Gastroesophageal sphincter (tissue), 4 donors: ENCODE measurements around the gene TMEM163. TPM values are rescaled to one million over a fixed set of nuclear protein-coding genes. Genes with fewer than 3 reads are reported as not detected.

Source experiments
- ATAC-seq: fragments of 150-250 bp; one replicate; pipeline ENCODE4 v1.9.1; 2016; ENCODE audit warnings: mild to moderate bottlenecking, moderate library complexity
- H3K27ac ChIP-seq, 4 donors: fragments of 200-600 bp; sonication (generic) in 3 of 4; 1 replicate in 3 of 4; 2 replicates in 1 of 4; pipeline ENCODE4 v1.5.1; 2016 to 2019
- H3K27me3 ChIP-seq: fragments of 200-600 bp; sonication (generic); one replicate; pipeline ENCODE4 v1.5.1; 2019
- H3K36me3 ChIP-seq, 2 donors: fragments of 200-600 bp; sonication (generic); one replicate each; pipeline ENCODE4 v1.5.1; 2019; ENCODE audit warnings: control low read depth in 1 of 2
- H3K4me1 ChIP-seq, 3 donors: fragments of 200-600 bp; sonication (generic); 1 replicate in 2 of 3; 2 replicates in 1 of 3; pipeline ENCODE4 v1.5.1; 2016 to 2019; ENCODE audit warnings: control low read depth in 2 of 3
- H3K4me3 ChIP-seq, 2 donors: fragments of 200-600 bp; sonication (generic); one replicate each; pipeline ENCODE4 v1.5.1; 2019; ENCODE audit warnings: mild to moderate bottlenecking in 1 of 2, moderate library complexity in 1 of 2
- H3K9me3 ChIP-seq, 3 donors: fragments of 200-600 bp; sonication (generic); one replicate each; pipeline ENCODE4 v1.5.1; 2017 to 2019; ENCODE audit warnings: control low read depth in 2 of 3
- EP300 ChIP-seq: sonication (generic); formaldehyde crosslinking; IDR thresholded peaks from one replicate; pipeline ENCODE4 v1.6.1; 2017; ENCODE audit warnings: antibody characterized with exemption, mild to moderate bottlenecking
- POLR2A ChIP-seq, 2 donors: fragments of 450-650 bp; IDR thresholded peaks; one replicate each; pipeline ENCODE4 v1.6.1; 2017; ENCODE audit warnings: antibody characterized with exemption in 2 of 2, mild to moderate bottlenecking in 2 of 2, moderate library complexity in 1 of 2
- POLR2AphosphoS5 ChIP-seq: sonication (generic); formaldehyde crosslinking; IDR thresholded peaks from one replicate; pipeline ENCODE4 v1.6.1; 2017; ENCODE audit warnings: antibody characterized with exemption
- WGBS, 2 donors: methylation state at CpG; one replicate each; pipeline ENCODE4 v1.1.5; 2018; ENCODE audit warnings: low coverage in 1 of 2; 5-methylcytosine and 5-hydroxymethylcytosine counted together
- total RNA-seq, 4 donors: library from RNA; depleted of rRNA; stranded (reverse); fragments of >200 nt; gene quantifications; one replicate each; pipeline ENCODE4 v1.1.0, GENCODE V29; 2016
- TF ChIP-seq, protein P1 (sequence below), 4 experiments: fragments of 200-600 bp in 2 of 4; fragments of 450-650 bp in 2 of 4; sonication (generic) in 1 of 4; IDR thresholded peaks; one replicate each; pipeline ENCODE4 v1.5.1; 2017 to 2019; ENCODE audit warnings: antibody characterized with exemption in 4 of 4, mild to moderate bottlenecking in 2 of 4, moderate library complexity in 2 of 4

TMEM163 gene
- total RNA-seq, 4 donors from 2014 or later, result 0.27 to 2.5 (median 0.60) TPM

DNA sequence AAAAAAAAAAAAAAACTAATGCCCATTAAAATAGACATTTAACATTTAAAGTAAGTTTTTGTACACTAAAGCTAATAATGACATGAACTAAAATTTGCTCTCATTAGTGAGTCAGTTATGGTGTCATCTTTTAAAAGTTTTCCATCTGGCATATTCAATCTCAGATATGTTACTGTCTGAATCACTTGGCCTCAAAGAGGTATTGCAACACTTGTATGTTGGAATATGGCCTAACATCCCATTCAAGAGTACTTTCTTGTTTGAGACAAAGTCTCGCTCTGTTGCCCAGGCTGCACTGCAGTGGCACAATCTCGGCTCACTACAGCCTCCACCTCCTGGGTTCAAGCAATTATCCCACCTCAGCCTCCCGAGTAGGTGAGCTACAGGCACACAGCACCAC lies 169.7 kb downstream of the TMEM163 start:
- Histone ChIP-seq H3K27ac (no peak overlapping the region), H3K27me3 (no peaks in the 10 kb centered on the region), H3K36me3 (no peaks in the 10 kb centered on the region), H3K9me3 (no peaks in the 10 kb centered on the region), H3K4me3 (no peak overlapping the region), H3K4me1 (no peaks in the 10 kb centered on the region)
- TF ChIP-seq, protein P1, sequence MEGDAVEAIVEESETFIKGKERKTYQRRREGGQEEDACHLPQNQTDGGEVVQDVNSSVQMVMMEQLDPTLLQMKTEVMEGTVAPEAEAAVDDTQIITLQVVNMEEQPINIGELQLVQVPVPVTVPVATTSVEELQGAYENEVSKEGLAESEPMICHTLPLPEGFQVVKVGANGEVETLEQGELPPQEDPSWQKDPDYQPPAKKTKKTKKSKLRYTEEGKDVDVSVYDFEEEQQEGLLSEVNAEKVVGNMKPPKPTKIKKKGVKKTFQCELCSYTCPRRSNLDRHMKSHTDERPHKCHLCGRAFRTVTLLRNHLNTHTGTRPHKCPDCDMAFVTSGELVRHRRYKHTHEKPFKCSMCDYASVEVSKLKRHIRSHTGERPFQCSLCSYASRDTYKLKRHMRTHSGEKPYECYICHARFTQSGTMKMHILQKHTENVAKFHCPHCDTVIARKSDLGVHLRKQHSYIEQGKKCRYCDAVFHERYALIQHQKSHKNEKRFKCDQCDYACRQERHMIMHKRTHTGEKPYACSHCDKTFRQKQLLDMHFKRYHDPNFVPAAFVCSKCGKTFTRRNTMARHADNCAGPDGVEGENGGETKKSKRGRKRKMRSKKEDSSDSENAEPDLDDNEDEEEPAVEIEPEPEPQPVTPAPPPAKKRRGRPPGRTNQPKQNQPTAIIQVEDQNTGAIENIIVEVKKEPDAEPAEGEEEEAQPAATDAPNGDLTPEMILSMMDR (IDR thresholded peaks at IDR 0.05), result no peak
- no peak for TF ChIP-seq POLR2A (IDR thresholded peaks at IDR 0.05)
- peak; percentile 35 for TF ChIP-seq POLR2AphosphoS5
- TF ChIP-seq EP300, result no peak
- WGBS, 2 donors, result 59% methylated on average over 2 of the region's 3 CpGs; no CpG with 5 or more reads in 1 of the 2 donors
- ATAC-seq, result peak; percentile 82

DNA sequence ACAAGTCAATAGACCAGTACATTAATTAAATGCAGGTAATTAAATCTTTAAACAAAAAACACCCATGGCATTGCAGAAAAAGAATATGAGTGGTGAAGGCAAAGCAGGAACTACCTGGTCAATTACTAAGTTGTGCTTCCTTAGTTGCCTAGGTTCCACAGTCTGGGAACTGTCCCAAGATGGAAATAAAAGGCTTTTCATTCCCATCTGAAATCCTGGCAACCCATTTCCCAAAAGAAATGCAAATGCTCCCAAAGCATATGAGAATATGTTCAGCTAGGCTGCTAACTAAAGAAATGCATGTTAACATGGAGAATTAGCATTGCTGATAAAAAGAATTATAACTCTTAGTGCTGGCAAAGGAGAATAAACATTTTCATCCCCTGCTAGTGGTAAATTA lies 177.8 kb downstream of the TMEM163 start:
- Histone ChIP-seq H3K9me3 (no peaks in the 10 kb centered on the region), H3K27ac (no peak overlapping the region), H3K27me3 (no peaks in the 10 kb centered on the region), H3K4me3 (no peak overlapping the region), H3K4me1 (peaks cover 0 to 6% (median 0%) of the 10 kb centered on the region in 3 donors), H3K36me3 (no peaks in the 10 kb centered on the region)
- TF ChIP-seq EP300 (no peak), POLR2AphosphoS5 (no peak), POLR2A (IDR thresholded peaks at IDR 0.05) (no peak)
- TF ChIP-seq, protein P1 (IDR thresholded peaks at IDR 0.05), result no peak
- no peak for ATAC-seq

DNA sequence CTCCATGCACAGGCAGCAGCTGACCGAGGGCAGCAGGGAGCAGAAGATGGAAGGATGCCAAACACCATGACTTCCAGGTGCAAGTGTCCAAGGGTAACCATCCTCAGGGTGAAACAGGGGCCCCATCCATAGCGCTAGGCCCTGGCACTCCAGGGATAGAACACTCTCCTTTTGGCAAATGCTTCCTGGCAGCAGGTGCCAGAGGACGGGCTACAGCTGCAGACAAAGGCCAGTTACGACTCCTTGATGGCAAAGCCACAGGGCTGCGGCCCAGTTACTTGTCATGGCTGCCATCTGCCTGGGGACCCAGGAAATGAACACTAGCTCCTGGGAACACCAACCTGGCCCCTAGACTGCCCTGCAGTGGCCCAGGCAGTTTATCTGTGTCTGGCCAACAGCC lies 178.8 kb downstream of the TMEM163 start:
- no peak for ATAC-seq
- Histone ChIP-seq H3K27ac (no peak overlapping the region), H3K4me1 (peaks cover 0 to 6% (median 0%) of the 10 kb centered on the region in 3 donors), H3K27me3 (no peaks in the 10 kb centered on the region), H3K36me3 (no peaks in the 10 kb centered on the region), H3K4me3 (no peak overlapping the region), H3K9me3 (no peaks in the 10 kb centered on the region)
- TF ChIP-seq POLR2A (IDR thresholded peaks at IDR 0.05) (no peak), EP300 (no peak), POLR2AphosphoS5 (no peak)
- TF ChIP-seq, protein P1 (IDR thresholded peaks at IDR 0.05), result no peak
- WGBS, 2 donors, result 80 to 94% methylated on average over 3 of the region's 5 CpGs

DNA sequence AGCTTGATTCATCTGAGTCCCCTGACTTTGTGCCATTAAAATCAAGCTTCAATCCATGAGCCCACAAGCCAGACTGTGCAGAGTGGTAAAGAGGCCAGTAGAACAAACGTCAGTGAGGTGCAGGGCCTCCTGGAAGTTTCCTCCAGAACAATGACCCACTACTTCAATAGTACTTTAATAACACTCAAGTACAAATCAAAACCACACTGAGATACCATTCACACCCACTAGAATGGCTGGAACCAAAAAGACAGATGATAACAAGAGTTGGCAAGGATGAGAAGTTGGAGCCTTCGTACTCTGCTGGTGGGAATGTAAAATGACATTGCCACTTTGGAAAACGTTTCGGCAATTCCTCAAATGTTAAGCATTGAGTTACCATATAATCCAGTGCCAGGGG lies 181.1 kb downstream of the TMEM163 start:
- H3K4me1 ChIP-seq, result peaks cover 0 to 6% (median 0%) of the 10 kb centered on the region in 3 donors
- H3K27ac ChIP-seq, result no peak overlapping the region
- H3K36me3 ChIP-seq, result no peaks in the 10 kb centered on the region
- 64 to 75% methylated on average over 4 of the region's 4 CpGs for WGBS, 2 donors
- H3K9me3 ChIP-seq, result no peaks in the 10 kb centered on the region
- no peaks in the 10 kb centered on the region for H3K27me3 ChIP-seq
- no peak overlapping the region for H3K4me3 ChIP-seq
- TF ChIP-seq POLR2AphosphoS5 (no peak), EP300 (no peak), POLR2A (IDR thresholded peaks at IDR 0.05) (no peak)
- TF ChIP-seq, protein P1 (IDR thresholded peaks at IDR 0.05), result no peak
- no peak for ATAC-seq

DNA sequence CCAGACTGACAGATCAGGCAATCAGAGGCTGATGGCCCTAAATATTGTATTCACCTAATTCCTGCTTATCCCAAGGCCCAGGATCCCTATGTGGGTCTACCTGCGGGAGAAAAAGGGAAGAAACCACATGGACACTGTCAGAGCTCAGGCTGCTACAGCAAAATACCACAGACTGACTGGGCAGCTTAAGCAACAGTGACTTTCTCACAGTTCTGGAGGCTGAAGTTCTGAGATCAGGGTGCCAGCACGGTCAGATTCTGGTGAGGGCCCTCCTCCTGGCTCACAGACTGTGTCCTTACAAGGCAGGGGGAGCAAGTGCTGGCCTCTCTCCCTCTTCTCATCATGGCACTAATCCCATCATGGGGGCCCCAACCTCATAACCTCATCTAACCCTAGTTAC lies 181.7 kb downstream of the TMEM163 start:
- Histone ChIP-seq H3K9me3 (no peaks in the 10 kb centered on the region), H3K36me3 (no peaks in the 10 kb centered on the region), H3K27ac (no peak overlapping the region), H3K4me3 (no peak overlapping the region), H3K4me1 (peaks cover 0 to 6% (median 0%) of the 10 kb centered on the region in 3 donors), H3K27me3 (no peaks in the 10 kb centered on the region)
- no peak for TF ChIP-seq EP300
- no peak for TF ChIP-seq POLR2AphosphoS5
- TF ChIP-seq, protein P1 (IDR thresholded peaks at IDR 0.05), result no peak
- TF ChIP-seq POLR2A (IDR thresholded peaks at IDR 0.05), result no peak
- ATAC-seq, result no peak
- 79 to 89% methylated on average over 1 to 2 of the region's 2 CpGs for WGBS, 2 donors
